HG02759 (cell line): ENCODE measurements around the gene IGF2R.
"Not testable (repeated sequence)": the region's sequence is repeated elsewhere in the genome, so short reads cannot be mapped to it uniquely, and the experiment has no call there.

Experiments
- ATAC-seq: cut with Tn5 transposase; IDR thresholded peaks from one replicate; pipeline ENCODE4 v1.9.1; 2021; ENCODE audit warnings: mild to moderate bottlenecking, moderate library complexity; ENCODE audit not compliant: unreplicated experiment

IGF2R gene

DNA sequence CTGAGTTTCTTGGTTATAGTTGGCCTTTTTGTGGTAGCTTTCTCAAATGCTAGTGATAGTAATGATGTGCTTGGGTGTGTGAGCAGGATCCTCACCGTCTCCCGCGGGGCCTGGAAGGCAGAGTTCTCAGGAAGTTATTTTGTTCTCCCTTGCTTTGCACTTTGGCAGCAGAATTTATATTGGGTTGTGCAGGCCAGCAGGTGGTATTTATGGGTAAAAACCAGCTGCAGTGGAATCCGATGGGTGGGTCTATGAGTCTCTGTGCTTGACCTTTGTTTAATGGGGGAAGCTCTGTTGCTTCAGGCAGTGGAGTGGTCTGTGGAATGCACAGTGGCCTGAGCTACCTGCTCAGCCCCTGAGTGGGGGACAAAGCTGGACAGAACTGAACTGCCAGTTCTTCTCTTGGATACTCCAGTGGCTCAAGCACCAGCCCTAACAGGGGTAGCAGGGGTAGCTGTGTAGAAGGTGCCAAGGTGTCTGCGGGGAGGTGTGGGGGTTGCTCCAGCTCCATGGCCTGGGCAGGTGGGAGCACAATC, 27.3 kb downstream of the IGF2R start:
- no peak for ATAC-seq

DNA sequence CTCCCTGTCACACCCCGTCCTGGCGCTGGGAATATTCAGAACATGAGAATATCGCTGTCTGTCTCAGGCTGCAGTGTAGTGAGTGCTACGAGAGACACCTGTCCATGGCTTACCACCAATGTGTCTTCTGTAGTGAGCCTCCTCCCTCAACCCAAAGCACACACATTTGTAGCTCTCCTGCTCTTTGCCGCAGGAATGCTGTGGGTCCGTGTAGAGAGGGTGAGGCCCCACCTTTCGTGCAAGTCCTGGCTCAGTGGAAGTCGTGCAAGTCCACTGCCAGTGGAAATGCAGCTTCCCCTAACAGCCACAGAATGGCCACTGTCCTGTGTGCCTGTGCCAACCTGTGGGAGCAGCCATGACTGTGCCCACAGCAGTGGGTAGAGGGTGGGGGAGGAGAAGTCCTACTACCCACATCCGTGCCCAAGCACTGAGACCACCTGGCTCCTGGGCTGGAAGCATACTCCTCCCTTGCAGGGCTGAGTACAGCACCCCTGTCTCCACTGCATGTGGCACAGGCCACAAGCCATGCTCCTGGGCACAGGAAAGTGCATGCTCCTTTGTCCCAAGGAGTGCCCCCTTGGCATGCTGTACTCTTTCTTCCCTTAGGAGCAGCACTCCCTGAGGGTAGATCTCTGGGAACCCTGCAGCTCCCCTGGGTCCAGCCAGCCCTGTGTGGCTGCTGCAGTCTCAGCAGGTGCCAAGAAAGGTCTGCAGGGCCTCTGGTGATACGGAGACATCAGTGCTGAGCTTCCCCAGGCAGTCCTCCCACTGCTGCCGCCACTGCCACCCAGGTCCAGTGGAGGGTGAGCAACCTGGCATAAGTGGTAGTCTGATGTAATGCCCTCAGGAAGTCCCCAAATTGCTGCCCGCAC, 28.0 kb downstream of the IGF2R start:
- no peak for ATAC-seq

DNA sequence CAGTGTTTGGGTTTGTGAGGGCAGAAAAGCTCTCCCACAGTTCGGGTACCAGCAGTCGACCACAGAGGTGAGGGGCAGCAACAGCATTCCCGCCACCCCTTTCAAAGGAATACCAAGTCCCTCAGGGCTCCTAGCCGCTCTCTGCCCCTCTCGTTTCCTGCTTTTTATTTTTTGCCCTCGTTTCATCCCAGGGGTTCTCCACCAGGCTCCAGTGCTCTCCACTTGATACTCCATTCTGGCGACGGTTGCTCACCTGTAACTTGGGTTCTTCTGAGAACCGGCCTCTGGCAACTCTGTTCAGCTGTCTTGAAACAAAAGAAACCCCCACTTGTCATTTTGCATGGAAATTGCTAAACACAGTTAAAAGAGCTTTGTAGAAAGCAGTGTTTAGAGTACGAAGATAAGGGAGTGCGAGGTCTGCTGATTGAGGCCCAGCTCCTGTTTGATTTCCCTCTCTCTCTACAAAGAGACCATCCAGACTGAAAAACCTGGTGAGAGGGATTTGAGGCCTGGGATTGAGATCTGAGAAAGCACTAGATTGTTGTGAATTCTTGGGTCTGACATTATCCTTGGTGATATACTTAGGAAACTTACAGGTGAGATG, 28.7 kb downstream of the IGF2R start:
- ATAC-seq: no peak

DNA sequence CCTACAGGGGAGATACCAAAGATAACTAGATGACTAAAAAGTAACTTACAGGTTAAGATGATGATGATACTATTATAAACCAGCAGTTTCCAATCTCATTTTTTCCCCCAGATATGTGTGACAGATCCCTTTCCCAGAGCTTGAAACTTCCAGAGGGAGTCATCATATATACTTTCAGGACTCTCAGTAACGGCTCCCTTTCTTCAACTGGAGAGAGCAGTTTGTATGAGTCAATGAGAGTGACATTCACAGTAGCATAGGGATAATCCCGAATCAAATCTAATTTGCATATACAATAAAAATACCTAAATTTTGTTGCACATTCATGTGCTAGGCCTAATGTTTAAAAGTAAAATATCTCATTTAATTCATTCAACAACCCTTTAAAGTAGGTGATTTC, 29.7 kb downstream of the IGF2R start:
- no peak for ATAC-seq

DNA sequence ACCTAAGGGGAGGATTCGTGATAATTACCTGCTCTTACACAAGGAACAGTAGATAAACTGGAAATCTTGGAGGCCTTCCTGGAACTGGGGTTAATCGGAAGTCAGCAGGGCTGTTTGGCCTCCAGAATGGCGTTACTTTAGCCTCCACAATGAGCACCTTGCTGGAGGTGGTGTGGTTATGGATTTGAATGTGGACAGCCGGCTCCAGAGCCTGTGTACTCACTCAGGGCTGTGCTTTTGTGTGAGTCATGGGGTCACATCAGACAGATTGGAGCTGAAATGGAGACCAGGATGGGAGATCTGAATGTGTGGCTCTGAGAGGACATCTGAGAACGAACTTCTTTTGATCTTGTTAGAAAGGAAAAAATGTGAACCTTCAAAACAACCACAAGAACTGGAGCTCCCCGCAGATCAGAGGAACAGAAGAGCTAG, 30.4 kb downstream of the IGF2R start:
- no peak for ATAC-seq

DNA sequence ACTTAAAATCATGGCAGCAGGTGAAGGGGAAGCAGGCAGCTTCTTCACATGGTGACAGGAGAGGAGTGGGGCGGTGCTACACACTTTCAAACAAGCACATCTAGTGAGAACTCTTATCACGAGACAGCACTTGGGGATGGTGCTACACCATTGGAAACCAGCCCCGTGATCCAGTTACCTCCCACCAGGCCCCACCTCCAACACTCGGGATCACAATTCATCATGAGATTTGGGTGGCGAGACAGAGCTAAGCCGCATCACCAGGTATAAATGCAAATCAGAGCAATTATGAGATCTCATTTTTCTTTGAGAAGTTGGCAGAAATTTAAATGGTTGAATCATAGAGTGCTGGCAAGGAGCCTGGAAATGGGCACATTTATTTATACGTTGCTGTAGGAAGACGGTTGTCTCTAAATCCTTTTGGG, 31.4 kb downstream of the IGF2R start:
- ATAC-seq: no peak

DNA sequence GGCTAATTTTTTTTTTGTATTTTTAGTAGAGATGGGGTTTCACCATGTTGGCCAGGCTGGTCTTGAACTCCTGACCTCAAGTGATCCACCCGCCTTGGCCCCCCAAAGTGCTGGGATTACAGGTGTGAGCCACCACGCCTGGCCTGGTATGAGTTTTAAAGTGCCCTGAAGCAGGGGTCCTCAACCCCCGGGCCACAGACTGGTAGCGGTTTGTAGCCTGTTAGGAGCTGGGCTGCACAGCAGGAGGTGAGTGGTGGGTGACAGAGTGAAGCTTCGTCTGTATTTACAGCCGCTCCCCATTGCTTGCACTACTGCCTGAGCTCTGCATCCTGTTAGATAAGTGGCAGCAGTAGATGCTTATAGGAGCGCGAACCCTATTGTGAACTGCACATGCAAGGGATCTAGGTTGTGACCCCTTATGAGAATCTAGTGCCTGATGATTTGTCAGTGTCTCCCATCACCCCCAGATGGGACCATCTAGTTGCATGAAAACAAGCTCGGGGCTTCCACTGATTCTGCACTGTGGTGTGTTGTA, 32.1 kb downstream of the IGF2R start:
- not testable (repeated sequence) for ATAC-seq

DNA sequence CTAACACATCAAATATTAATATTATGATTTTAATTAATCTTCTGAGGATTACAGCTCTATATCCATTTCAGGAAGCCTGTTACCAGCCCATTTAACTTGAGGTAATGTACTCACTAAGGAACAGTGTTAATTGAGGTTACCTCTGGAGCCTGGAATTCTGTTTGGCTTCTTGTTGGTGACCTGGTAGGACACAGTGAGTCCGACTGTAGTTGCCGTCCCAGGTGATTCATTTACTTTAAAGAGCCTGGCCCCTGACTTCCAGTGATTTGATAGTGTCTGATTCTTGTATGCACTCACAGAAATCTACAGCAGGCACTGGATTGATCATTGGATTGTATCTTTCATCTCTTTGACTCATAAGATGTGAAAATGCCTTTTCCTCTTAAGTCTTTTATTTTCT, 34.0 kb downstream of the IGF2R start:
- ATAC-seq: no peak

DNA sequence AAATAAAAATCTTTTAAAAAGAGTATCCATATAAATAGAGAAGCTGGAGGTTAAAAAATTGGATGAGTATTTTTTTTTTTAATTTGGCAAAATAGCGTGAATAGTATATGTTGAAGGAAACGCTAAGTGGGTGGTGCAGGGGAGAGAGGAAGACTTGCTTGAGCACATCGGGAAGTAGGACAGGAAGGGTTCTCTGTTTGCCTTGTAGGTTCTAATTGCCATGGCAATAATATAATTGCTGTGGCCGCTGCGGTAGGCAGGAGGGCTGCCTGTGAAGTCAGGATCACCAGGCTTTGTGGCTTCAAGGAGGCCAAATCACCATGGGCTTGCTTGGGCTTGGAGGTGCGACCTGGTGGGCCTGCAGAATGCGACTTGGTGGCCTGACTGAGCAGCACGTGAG, 35.1 kb downstream of the IGF2R start:
- ATAC-seq: no peak

DNA sequence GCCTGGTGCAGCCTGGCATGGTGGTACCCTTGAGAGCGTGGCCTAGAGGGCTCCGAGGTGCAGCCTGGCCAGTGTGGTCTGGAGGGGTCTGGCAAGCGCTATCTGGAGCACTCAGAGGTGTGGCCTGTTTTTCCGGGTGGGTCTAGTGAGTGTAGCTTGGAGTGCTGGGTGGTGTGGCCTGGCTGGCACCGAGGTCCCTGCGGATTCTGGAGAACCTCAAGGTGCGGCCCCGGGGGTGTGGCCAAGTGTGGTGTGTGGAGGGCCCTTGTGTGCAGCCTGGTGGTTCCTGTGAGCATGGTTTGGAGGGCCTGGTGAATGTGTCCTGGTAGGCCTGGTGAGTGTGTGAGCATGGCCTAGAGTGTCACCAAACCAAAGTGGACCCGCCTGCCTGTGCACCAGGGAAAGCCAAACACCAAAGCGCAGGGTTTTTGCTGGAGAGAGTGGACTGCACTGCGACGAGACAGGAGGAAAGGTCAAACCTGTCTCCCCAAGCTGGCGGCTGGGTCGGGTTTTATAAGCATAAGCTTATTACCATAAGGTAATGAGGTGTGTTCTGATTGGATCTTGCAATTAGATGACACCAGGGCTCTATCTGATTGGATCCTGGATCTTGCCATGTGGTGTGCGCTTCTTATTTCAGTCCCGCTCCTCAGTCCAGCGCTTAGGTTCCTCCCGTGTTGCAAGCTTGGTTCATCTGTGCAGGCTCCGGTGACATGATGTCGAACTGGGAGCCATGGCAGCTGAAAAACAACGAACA, 35.7 kb downstream of the IGF2R start:
- ATAC-seq: no peak

DNA sequence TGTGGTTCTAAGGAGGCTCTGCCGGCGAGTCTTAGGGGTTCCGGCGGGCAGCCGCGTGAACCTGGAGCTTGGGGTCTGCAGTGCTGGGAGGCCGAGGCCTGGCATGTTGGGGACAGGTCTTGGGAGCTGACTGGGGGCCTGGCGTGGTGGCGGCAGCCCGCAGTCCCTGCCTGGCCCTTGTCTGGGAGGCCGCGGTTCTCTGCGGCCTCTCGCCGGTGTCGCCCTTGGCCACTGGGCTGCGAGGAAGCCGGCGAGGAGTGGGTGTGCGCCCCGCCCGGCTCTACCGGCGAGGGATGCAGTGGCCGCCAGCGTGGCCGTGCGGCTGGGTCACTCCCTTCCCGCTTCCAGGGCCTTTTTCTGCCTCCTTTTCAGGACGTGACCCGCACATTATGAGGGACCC, 36.3 kb downstream of the IGF2R start:
- ATAC-seq: no peak

DNA sequence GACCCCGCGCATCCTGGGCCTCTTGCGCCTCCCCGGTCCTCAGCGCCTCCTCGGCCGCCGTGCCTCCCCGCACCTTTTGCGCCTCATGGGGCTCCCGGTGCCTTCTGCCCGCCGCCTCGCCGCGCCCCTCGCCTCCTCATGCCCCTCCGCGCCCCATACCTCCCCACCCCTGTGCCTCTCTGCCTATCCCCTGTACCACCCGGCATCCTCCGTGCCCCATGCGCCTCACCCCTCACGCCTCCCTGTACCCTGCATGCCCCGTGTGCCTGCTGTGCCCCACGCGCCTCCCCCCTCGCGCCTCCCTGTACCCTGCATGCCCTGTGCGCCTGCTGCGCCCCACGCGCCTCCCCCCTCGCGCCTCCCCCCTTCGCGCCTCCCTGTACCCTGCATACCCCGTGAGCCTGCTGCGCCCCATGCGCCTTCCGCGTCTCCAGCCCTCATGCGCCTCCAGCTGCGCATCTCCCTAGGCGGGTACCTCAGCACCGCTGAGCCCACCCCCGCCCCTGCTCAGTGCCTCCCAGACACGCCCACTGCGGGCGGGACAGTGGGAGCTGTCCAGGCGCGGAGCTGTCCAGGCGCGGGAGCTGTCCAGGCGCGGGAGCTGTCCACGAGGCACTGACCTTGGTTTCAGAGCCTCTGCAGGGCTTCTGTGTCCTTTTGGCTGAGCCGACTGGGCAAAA, 37.1 kb downstream of the IGF2R start:
- ATAC-seq: no peak

DNA sequence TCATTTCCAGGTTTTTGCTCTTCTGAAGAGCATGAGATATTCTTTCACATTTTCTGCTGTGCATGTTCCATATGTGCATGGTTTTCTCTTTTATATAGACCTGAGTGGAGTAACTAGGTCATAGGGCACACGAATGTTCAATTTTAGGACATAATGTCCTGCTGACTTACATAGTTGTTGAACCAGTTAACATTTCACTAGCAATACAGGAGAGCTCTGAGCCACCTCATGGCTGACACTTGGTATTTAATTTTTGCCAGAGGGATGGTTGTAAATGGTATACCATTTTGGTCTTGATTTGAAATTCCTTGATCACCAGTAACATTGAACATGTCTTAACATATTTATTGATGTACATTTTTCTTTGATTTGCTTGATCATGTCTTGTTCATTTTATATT, 38.3 kb downstream of the IGF2R start:
- no peak for ATAC-seq

DNA sequence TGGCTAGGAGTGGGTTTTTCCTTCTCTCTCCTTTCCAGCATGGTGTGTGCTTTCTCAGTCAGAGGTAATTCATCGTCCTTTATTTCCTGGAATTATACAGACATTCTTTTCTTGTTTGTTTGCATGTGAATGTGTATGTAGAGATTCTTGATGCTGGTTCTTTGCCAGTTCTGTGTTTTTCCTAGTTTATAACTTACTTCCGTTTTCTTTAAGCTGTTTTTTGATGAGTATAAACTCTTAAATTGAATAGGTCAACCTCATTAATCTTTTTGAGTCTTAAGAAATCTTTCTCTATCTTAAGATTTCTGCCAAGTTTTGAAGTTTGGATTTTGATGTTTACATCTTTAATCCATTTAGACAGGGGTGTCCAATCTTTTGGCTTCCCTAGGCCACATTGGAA, 38.7 kb downstream of the IGF2R start:
- ATAC-seq: no peak

DNA sequence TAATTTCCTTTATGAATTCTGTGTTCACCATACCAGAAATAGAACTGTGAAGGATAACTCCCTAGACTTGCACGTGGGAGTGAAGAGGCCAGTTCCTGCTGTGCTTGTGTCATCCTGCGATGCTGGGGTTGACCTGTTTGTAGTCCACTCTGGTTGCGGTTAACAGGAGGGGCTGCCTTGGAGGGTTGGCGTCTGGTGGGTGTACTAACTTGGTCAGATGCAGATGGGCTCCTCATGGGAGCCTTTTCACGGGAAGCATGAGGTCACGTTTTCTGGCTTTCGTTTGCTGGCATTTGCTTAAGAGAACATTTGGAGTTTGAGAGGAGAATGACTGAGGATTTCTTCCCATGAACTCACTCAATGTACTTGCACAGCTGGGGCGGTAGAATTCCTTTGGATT, 41.2 kb downstream of the IGF2R start:
- no peak for ATAC-seq

DNA sequence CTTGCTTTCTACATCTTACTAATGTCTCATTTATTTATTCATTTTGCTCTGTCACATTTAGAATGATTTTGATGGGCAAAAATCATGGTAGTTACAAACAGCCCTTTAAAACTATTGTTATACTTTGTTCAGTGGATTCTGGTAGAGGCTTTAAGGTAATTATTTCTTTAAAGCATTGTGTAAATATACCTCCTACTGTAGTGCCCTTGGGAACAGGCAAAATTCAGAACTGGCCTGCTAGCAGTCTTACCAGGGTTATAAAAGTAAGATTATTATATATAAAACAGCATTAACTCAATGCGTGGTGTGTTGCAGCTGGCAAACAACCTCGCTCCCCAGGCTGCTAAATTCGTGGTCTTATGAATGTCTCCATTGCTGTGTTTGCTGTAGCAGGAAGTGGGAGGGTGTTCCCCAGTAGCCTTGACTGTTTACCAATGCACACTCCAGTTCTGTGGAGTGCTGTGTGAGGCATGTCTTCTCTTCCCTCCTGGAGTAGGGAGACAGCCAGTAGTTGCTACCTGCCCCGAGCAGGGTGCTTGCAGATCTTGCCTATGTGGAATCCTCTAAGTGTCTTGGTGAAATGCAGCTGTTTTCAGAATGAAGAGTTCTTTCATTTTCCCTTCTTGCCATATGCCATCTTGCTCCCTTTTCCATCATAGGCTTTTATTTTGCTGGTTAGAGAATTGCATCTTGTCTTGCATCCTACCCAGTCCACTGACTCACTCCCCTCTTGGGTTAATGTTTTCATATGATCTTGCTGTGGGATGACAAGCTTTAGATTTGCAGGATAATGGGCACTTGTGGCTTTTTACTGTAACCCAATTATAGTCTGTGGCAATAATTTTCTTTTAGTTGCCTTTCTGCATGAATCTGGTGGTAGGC, 45.3 kb downstream of the IGF2R start:
- no peak for ATAC-seq

DNA sequence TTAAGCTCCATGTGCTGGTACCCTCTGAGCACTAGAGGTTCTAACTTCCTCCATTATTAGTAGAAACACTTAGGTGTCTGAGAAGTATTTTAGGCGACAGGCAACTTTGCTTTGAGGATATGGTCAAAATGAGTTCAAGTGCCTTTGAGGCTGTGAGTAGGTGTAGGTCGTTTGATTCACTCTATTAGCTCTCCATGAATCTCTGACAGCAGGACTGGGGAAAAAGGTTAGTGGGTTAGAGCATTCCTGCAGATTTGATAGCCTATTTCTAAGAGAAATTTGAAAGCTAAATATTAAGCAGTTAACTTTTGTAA, 45.9 kb downstream of the IGF2R start:
- ATAC-seq: no peak

DNA sequence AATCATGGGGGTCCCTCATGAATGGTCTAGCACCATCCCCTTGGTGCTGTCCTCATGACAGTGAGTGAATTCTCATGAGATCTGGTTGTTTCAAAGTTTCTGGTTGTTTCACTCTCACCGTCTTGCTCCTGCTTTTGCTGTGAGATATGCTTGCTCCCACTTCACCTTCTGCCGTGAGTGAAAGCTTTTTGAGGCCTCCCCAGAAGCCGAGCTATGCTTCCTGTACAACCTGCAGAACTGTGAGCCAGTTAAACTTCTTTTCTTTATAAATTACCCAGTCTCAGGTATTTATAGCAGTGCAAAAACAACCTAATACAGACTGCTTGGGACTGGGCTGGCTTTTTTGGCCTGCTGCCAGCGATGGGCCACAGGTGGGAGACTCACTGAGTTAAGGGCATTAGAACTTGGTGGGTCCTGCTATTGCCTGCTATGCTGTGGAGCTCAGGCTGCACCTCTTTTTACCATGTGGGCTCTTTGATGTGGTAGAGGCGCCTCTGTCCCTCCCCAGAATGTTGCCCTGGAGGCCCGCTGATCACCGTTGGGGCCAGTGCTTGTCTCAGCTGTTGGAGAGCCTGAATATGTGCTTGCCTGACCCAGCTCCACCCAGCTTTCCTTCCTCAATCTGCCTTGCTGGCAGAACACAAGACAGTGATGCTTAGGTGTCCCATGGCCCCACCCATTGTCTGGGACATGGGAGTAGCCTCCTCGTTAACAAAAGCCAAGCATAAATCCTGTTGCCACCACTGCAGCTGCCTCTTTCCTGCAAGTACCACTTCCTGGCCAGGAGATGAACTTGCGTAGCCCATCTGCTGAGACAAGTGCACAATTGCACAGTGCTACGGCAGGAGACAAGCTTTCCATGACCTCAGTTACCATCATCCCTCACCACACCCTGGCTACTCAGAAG, 47.1 kb downstream of the IGF2R start:
- no peak for ATAC-seq

DNA sequence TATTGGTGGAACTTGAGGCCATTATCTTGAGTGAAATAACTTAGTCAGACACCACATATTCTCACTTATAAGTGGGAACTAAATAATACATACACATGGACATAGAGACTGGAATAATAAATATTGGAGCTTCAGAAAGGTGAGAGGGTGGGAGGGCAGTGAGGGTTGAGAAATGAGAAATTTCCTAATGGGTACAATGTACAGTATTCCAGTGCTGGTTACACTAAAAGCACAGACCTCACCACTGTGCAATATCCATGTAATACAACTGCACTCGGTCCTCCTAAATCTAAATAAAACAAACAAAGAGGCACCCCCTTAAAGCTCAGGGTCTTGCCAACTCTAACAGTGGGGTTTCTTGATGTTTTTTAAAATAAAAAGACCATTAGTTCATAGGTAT, 53.2 kb downstream of the IGF2R start:
- ATAC-seq: no peak
